B cell (primary cell): ENCODE data around the gene ZNF358.

ENCODE experiments used
- CTCF ChIP-seq: fragments of 200-600 bp; IDR thresholded peaks from one replicate; pipeline ENCODE4 v1.8.0; 2022; ENCODE audit warnings: antibody characterized with exemption, mild to moderate bottlenecking
- EZH2 ChIP-seq: IDR thresholded peaks from 2 replicates; pipeline ENCODE4 v1.6.1; 2012; ENCODE audit warnings: borderline replicate concordance, low read depth, mild to moderate bottlenecking, moderate library complexity, low read length; ENCODE audit not compliant: insufficient read depth, poor library complexity, severe bottlenecking

- TF ChIP-seq EZH2 (no peak), CTCF (no peak)
Observed at GRCh38 chr19:7492142-7492541, 23.8 kb upstream of the ZNF358 start.
